ENCODE data around the gene HELQ. TPM values are rescaled to one million over a fixed set of nuclear protein-coding genes. Genes with fewer than 3 reads are reported as not detected.
A peak's percentile ranks its signal among the peaks of the same experiment; 100 is the strongest.

HELQ gene
- total and polyA plus RNA-seq, 10 of the 15 experiments (the other 5 are each of a cell fraction or from before 2014, with no cell fraction given): 4.5 to 13.3 (median 10.6) TPM

GRCh38 chr4:83455281-83456183 is at the start of gene HELQ, which contains the start of gene MRPS18C (continued):
- TF ChIP-seq E4F1 (IDR thresholded peaks at IDR 0.05; ENCODE audit: borderline replicate concordance, partially characterized antibody): peak; percentile 55
- TF ChIP-seq CBX5 (IDR thresholded peaks at IDR 0.05; ENCODE audit: low read depth): peak; percentile 93
- peak; percentile 71 for TF ChIP-seq SREBF2 (IDR thresholded peaks at IDR 0.05; ENCODE audit: low read length)
- peak; percentile 25 for TF ChIP-seq SKIL (IDR thresholded peaks at IDR 0.05; ENCODE audit: low read depth, poor library complexity, severe bottlenecking)
- peak; percentile 84; the same call in 1 of the 2 replicates for TF ChIP-seq TARDBP (IDR thresholded peaks at IDR 0.05; ENCODE audit: borderline replicate concordance)
- TF ChIP-seq GABPA (IDR thresholded peaks at IDR 0.05; ENCODE audit: low read depth): peak; percentile 99
- peak; percentile 75 for TF ChIP-seq ATF2 (IDR thresholded peaks at IDR 0.05; ENCODE audit: low read length)
- TF ChIP-seq ZBED1 (IDR thresholded peaks at IDR 0.05; ENCODE audit: borderline replicate concordance): no peak; the same call in 1 of the 2 replicates
- peak; percentile 97 for TF ChIP-seq E2F8 (IDR thresholded peaks at IDR 0.05; ENCODE audit: low read depth, partially characterized antibody)
- no peak for TF ChIP-seq SUZ12 (IDR thresholded peaks at IDR 0.05; ENCODE audit: unreplicated experiment)
- no peak for TF ChIP-seq ZNF217 (IDR thresholded peaks at IDR 0.05)
- peak; percentile 70 for TF ChIP-seq NFIC (IDR thresholded peaks at IDR 0.05; ENCODE audit: low read depth, low read length)
- TF ChIP-seq CBFB (IDR thresholded peaks at IDR 0.05; ENCODE audit: low read depth): peak; percentile 97
- no peak for TF ChIP-seq YBX1 (IDR thresholded peaks at IDR 0.05)
- TF ChIP-seq RELA (IDR thresholded peaks at IDR 0.05; ENCODE audit: borderline replicate concordance, partially characterized antibody): peak; percentile 87
- TF ChIP-seq SIX5 (IDR thresholded peaks at IDR 0.05; ENCODE audit: low read depth, low read length, severe bottlenecking): peak; percentile 79
- peak; percentile 98 for TF ChIP-seq ATF3 (IDR thresholded peaks at IDR 0.05; ENCODE audit: borderline replicate concordance, extremely low read depth, low read depth, low read length)
- TF ChIP-seq CREM (IDR thresholded peaks at IDR 0.05; ENCODE audit: low read depth): peak; percentile 85
- no peak for TF ChIP-seq ZNF384 (IDR thresholded peaks at IDR 0.05; ENCODE audit: borderline replicate concordance, low read depth, low read length)
- TF ChIP-seq PAX5 (IDR thresholded peaks at IDR 0.05; ENCODE audit: borderline replicate concordance, low read depth, low read length): peak; percentile 76; the same call in 1 of the 2 replicates
